ENCODE results near the gene TPP1.

The TPP1 gene

GRCh38 chr11:6627762-6628241 lies 8.6 kb upstream of the TPP1 start:
- ATAC-seq = peak; percentile 69 to 84

DNA sequence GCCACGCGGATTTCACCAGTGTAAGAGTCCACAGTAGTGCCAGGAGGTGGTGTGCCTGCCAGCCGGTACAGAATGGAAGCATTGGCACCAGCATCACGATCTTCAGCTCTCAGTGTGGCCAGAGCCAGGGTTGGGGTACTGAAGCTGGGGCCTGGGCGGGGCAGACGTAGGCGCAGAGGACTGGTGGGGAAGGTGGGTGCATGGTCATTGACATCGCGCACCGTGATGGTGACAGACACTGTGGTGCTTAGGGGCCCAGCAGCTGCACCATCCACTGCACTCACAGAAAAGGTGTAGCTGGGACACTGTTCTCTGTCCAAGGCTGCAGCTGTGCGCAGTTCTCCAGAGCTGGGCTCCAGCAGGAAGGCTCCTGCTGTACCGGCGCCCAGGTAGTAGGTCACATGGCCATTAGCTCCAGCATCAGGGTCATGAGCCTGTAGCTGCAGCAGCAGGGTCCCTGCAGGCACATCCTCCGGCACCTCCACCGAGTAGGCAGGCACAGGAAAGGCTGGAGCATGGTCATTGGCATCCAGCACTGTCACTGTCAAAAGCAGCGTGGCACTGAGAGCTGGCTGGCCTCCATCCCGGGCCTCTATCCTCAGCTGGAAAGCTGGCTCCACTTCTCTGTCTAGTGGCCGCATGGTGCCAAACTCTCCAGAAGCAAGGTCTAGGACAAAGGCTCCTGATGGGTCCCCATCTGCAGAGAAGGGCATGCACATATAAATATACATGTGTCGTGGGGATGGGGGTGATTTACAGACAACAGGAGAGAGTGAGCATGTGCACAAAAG lies 7.9 kb upstream of the TPP1 start:
- ATAC-seq = peak in 1 of 2 donors; percentile 5

DNA sequence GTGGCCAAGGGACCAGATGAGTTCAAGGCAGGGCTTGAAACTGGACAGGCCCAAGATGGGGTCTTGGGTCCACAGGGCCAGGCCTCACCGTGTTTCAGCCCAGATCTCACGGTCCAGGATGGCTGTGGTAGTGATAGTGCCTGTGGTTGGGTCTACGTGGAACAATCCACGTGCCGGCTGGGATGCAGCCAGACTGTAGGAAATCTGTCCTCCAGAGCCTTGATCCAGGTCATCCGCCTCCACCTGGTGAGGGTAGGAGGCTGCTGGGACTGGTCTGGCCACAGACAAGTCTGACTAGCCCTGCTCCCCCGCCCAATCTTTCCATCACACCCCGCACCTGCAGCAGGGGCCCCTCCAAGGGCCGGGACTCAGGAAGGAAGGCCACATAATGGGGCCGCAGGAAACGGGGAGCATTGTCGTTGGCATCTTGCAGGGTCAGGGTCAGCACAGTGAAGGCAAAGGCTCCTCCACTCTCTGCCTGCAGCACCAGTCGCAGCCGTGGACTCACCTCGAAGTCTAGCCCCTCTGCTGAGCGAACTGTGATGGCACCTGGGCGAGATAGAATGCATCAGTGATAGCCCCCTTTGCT lies 6.7 kb upstream of the TPP1 start:
- ATAC-seq = no peak

DNA sequence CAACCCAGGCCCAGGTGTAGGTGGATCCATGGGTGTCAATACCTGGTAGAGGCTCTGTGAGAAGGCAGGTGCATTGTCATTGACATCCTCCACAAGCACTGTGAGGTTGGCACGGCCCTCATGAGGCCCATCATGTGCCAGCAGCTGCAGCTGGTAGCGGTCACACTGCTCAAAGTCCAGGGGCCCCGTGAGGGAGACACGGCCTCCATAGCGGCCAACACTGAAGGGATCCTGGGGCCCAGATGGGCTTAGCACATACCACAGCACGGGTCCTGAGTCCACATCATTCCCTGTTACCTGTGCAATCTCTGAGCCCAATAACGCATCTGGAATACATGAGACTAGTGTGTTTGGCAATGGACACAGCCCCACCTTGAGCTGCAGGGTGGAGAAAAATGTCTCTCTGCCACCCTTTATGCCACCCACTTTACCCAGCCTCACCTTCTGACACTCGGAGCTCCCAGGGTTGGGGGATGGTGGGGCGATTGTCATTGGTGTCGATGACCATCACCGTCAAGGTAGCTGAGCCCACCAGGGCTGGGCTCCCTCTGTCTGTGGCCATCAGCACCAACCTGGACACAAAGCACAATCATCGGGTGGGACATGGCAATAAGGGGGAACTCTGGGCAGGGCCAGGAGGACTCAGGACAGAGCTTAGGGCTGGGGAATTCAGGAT lies 6.1 kb upstream of the TPP1 start:
- ATAC-seq = no peak

GRCh38 chr11:6623391-6624363 lies 4.5 kb upstream of the TPP1 start:
- no peak for ATAC-seq

DNA sequence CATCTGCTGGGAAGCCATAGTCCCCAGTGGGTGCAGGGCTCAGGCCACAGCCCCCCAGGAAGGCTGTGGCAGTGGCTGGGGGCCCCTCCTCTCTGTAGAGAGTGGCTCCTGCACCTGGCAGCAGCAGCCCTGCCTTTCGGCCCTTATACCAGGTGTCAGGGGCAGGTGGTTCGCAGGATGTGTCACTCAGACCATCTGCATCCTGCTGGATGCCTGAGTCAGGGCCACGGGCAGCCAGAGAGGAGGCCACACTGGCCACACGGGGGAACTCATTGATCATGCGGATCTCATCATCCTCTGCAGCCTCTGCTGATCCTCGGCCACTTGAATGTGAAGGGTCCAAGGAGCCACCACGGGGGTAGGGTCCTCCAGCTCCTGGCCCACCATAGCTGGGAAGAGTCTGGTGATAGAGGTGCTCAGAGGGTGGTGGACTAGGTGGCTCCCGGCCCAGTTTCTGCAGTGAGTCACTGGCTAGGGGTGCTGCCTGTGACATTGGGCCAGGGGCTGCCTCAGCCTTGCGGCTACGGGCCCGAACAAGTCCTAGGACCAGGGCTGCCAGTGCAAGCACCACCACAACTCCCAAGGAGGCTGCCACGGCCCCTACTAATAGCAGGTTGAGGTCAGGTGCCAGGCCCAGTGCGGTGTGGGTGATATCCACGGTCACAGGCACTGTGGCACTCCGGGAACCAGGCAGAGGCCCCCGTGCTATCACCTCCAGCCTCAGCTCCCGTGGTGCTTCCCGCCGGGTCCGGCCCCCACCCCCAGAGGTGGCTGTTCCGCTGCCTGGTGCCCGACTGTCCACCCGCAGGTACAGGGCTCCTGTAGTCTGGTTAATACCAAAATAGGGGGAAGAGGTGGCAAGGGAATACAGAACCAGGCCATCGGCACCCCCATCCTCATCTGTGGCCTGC lies 3.3 kb upstream of the TPP1 start:
- ATAC-seq = no peak

DNA sequence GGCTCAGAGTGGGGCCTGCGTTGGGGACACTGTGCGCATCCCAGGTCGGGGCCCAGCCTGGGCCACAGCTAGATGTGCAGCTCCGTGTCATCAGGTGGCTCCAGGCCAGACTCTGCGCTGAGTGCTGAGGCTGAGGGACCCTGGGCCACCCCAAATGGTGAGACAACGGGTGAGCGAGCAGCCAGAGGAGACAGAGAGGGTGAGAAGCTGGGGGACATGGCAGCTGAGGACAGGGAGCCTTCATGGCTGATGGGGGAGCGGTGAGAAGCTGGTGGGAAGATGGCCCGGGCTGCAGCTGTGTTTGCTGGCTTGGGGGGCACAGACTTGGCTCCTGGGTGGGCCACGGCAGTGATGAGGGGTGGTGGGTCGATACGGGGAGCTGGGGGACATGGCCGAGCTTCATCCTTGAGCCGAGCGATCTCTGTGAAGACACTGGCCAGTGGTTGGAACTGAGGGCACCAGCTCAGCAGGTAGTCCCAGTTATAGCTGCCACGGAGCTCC lies 2.5 kb upstream of the TPP1 start:
- ATAC-seq = no peak

- ATAC-seq = no peak
These were observed 1.4 kb upstream of the TPP1 start for GRCh38 chr11:6620636-6621035.

GRCh38 chr11:6618117-6619003 lies 862 bp downstream of the TPP1 start:
- ATAC-seq = peak; percentile 68 to 70

- no peak for ATAC-seq
These were observed 1.9 kb downstream of the TPP1 start for GRCh38 chr11:6617315-6617781.

DNA sequence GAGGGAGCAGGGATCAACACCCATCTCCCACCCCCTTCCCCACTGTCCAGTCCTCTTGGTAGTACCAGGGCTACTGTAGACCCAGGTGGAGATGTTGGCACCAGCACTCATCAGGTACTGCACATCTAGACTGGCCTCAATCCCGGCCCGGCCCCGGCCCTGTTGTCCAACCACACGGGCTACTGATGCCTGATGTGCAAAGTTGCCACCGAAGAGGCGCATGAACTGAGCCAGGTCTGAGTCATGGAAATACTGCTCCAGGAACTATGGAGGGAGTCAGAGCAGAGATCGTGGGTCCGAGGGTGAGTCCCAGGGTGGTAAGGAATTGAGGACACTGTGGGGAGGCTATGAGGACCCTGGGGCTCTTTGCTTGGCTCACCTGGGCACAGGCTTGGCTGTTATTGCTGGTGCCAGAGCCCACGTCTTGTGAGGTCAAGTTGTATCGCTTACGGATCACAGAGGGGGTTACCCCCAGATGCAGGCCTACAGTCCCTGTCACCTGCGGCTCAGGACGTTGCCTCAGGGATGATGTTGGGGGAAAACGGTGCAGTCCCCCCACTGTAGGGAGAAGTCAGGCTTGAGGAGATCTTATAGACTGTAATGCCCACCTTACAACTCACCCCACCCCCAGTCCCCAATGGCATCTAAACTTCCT lies 2.5 kb downstream of the TPP1 start:
- ATAC-seq = no peak

DNA sequence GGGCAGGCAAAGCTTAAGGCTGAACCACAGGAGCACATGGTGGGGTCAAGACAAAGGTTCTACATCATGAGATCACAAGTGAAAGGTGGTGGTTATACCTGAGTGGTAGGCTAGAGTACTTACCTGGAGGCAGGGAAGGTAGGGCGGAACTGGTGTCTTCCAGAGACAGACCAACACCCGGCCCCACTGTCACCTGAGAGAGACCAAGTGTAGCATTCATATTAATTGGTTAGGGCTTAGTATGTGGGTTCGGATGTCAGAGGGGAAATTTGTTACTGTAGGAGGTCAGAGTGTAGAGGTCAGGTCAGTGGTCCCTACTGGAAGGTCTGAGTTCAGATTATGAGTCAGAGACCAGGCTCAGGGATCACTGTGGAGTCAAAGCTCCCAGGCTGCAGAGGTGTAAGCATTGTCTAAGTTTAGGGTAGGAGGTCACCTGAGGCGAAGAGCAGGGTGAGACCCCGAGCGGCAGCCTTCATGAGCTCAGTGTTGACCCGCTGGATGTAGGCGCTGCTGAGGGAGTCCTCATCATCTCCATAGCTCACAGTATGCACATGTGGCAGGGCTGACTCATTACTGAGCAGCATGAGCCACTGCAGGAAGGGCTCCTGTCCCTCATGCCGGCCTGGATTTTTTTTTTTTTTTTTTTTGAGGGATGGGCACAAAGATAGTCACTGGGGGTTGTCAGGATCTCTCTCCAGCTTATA lies 3.2 kb downstream of the TPP1 start:
- no peak for ATAC-seq

DNA sequence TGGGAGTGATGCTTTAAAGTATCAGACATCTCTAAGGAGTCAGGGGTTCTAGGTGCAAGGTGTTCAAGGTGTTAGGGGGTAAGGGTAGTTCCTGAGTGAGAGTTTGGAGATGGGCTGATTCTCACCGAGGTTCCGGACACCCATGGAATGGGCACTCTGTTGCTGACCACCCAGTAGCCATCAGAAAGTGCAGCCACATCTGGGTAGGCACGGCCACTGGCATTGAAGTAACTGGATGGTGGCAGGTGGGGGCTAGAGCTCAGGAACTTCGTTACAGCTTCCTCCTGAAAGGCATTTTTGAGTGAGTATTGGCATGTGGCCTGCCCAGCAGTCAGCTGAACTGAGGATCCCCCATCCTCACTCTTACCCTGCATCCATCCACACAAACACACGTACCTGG lies 4.2 kb downstream of the TPP1 start:
- ATAC-seq = no peak

- no peak for ATAC-seq
These were observed 4.8 kb downstream of the TPP1 start for GRCh38 chr11:6614446-6614845.

GRCh38 chr11:6613496-6613895 lies 5.7 kb downstream of the TPP1 start:
- ATAC-seq = no peak

DNA sequence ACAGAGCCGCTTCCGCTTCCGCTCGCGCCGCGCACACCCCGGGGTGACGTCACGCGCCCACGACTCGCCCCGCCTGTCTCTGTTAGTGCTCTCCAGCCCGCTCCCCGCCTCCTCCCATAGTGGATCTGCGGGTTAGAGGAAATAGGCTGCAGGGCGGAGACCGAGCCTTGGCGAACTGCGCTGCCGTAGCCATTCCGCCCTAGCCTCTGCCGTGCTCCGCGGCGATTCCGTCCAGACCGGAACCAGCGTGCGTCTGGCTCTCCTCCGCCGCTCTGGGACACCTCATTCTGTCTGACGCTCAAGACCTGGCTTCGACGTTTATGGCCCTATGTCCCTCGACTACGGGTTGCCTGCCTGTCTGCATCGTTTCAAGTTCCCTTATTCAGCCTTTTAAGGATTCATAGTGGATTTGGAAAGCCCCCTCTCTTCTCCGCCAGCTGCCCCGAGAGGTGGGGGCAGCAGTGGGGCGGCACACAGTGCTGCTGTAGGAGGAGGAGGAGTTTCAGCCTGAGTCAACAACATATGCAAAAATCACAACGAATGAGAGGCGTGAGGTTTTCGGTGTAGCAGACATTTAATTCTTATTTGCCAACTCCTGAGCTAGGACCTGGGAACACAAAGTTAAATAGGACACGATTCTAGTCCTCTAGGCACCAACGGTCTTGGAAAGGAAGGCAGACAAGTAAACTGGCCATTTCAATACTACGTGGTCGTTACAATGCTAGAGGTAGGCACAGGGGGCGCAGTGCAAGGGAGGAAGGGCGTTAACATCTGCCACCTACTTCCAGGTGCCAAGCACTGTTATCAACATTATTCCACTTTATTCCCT lies 6.8 kb downstream of the TPP1 start, which contains the start of gene TAF10:
TAF10 (minus strand) TSS at position 4 of the 829 bp plus-strand sequence. CDS start 27 bp downstream, outside the sequence.
- ATAC-seq = peak; percentile 89 to 91

DNA sequence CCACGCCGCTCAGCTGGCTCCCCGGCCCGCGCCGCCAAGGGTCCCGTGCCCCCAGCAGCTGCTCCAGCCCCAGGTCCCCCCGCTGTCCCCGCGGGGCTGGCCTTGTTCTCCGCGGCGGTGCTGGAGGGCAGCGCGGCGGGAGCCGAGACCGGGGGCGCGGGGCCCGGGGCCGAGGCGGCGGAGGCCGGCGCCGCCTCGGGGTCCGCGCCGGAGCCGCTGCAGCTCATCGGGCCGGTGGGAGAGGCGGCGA lies 7.3 kb downstream of the TPP1 start:
- peak in 1 of 2 donors; percentile 3 for ATAC-seq
